Measurements from ENCODE around the gene CSPG5. TPM values are rescaled to one million over a fixed set of nuclear protein-coding genes. Genes with fewer than 3 reads are reported as not detected.

Gene CSPG5
- total RNA-seq, 1 experiment from 2014 or later, result 7.4 TPM

DNA sequence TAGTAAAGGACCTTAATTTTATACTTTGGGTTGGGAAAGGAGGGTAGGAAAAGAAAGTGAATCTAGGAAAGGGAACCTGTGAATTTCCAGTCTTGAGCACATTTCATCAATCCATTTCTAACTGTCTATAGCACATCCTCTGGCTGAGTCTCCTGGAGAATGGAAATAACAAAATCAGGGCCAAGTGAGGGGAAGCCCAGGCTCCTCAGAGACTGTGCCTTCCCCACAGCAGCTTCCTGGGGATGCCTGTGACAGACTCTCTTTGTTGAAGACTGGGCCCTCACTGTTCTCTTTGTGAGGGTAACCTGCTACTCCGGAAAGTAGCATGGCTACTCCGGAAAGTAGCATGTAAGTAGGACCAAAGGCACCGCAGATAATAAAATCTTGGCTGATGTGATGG, 22.6 kb upstream of the CSPG5 start:
- intact Hi-C loops (cut with micrococcal nuclease; ENCODE audit: unreplicated experiment), result no loop called here
- Mint-ChIP-seq H3K27ac (ENCODE audit: unreplicated experiment) (no peak overlapping the region), H3K9me3 (ENCODE audit: low read depth, unreplicated experiment) (no peaks in the 10 kb centered on the region), H3K36me3 (ENCODE audit: insufficient read depth, unreplicated experiment) (peaks cover 45% of the 10 kb centered on the region), H3K27me3 (ENCODE audit: unreplicated experiment) (no peaks in the 10 kb centered on the region), H3K4me1 (ENCODE audit: low read depth, unreplicated experiment) (no peaks in the 10 kb centered on the region), H3K4me3 (ENCODE audit: low read depth, unreplicated experiment) (no peak overlapping the region)
- no peak for TF ChIP-seq CTCF (IDR thresholded peaks at IDR 0.05; ENCODE audit: unreplicated experiment)
- no peak for DNase-seq
- CTCF ChIA-PET, result interaction anchor here (0.6 kb wide), 2 partner anchors 9 to 225 kb away, joined by 3 to 4 read pairs; no protein-coding TSS in a partner anchor
- BruUV-seq (replicated peaks), result no TSS peak

- no peak for DNase-seq
- intact Hi-C loops (cut with micrococcal nuclease; ENCODE audit: unreplicated experiment), result no loop called here
- Mint-ChIP-seq H3K9me3 (ENCODE audit: low read depth, unreplicated experiment) (no peaks in the 10 kb centered on the region), H3K36me3 (ENCODE audit: insufficient read depth, unreplicated experiment) (peaks cover 39% of the 10 kb centered on the region), H3K27me3 (ENCODE audit: unreplicated experiment) (no peaks in the 10 kb centered on the region), H3K27ac (ENCODE audit: unreplicated experiment) (no peak overlapping the region), H3K4me1 (ENCODE audit: low read depth, unreplicated experiment) (no peaks in the 10 kb centered on the region), H3K4me3 (ENCODE audit: low read depth, unreplicated experiment) (no peak overlapping the region)
- BruUV-seq (replicated peaks), result no TSS peak
- no peak for TF ChIP-seq CTCF (IDR thresholded peaks at IDR 0.05; ENCODE audit: unreplicated experiment)
- CTCF ChIA-PET, result no interaction called here
Observed at GRCh38 chr3:47594792-47595191, 16.1 kb upstream of the CSPG5 start.

GRCh38 chr3:47592066-47592795, 13.6 kb upstream of the CSPG5 start:
- intact Hi-C loops (cut with micrococcal nuclease; ENCODE audit: unreplicated experiment), result no loop called here

DNA sequence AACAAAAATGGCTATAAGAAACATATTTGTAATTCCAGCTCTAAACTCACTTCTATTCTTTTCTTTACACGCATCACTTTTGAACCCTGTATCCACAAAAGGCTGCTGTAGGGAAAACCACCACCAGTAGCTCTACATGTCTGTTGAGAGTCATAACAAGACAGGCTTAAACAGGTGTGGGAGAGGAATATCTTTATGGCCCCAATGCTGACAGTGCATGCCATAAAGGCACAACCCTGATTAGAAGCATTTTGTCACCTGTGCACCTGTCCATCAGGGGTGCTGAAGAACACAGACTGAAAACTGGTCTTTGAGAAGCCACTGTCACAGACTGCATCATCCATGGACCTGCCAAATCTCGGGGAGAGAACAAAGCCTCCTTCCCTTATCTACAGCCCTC, 11.6 kb upstream of the CSPG5 start:
- intact Hi-C loops (cut with micrococcal nuclease; ENCODE audit: unreplicated experiment), result no loop called here
- no TSS peak for BruUV-seq (replicated peaks)
- no peak for DNase-seq
- no peak for TF ChIP-seq CTCF (IDR thresholded peaks at IDR 0.05; ENCODE audit: unreplicated experiment)
- H3K36me3 Mint-ChIP-seq (ENCODE audit: insufficient read depth, unreplicated experiment), result peaks cover 26% of the 10 kb centered on the region
- no peak overlapping the region for H3K27ac Mint-ChIP-seq (ENCODE audit: unreplicated experiment)
- no peak overlapping the region for H3K4me3 Mint-ChIP-seq (ENCODE audit: low read depth, unreplicated experiment)
- H3K27me3 Mint-ChIP-seq (ENCODE audit: unreplicated experiment), result no peaks in the 10 kb centered on the region
- no peaks in the 10 kb centered on the region for H3K4me1 Mint-ChIP-seq (ENCODE audit: low read depth, unreplicated experiment)
- CTCF ChIA-PET, result no interaction called here
- H3K9me3 Mint-ChIP-seq (ENCODE audit: low read depth, unreplicated experiment), result no peaks in the 10 kb centered on the region

More at GRCh38 chr3:47592066-47592795, 13.6 kb upstream of the CSPG5 start:
- H3K4me1 Mint-ChIP-seq (ENCODE audit: low read depth, unreplicated experiment), result no peaks in the 10 kb centered on the region
- TF ChIP-seq CTCF (IDR thresholded peaks at IDR 0.05; ENCODE audit: unreplicated experiment), result no peak
- no peak overlapping the region for H3K27ac Mint-ChIP-seq (ENCODE audit: unreplicated experiment)
- CTCF ChIA-PET, result interaction anchor here (0.6 to 0.7 kb wide), 2 partner anchors 9 to 945 kb away, joined by 3 read pairs; no protein-coding TSS in a partner anchor
- no peak for DNase-seq
- no TSS peak for BruUV-seq (replicated peaks)
- no peak overlapping the region for H3K4me3 Mint-ChIP-seq (ENCODE audit: low read depth, unreplicated experiment)
- H3K36me3 Mint-ChIP-seq (ENCODE audit: insufficient read depth, unreplicated experiment), result peaks cover 30% of the 10 kb centered on the region
- H3K9me3 Mint-ChIP-seq (ENCODE audit: low read depth, unreplicated experiment), result no peaks in the 10 kb centered on the region
- H3K27me3 Mint-ChIP-seq (ENCODE audit: unreplicated experiment), result no peaks in the 10 kb centered on the region

Data from Calu3 (cell line).